ENCODE measurements around the gene PLCD1. TPM values are rescaled to one million over a fixed set of nuclear protein-coding genes. Genes with fewer than 3 reads are reported as not detected.

PLCD1 gene
- total RNA-seq, 2 experiments from 2014 or later, result 6.2 to 8.2 TPM

DNA sequence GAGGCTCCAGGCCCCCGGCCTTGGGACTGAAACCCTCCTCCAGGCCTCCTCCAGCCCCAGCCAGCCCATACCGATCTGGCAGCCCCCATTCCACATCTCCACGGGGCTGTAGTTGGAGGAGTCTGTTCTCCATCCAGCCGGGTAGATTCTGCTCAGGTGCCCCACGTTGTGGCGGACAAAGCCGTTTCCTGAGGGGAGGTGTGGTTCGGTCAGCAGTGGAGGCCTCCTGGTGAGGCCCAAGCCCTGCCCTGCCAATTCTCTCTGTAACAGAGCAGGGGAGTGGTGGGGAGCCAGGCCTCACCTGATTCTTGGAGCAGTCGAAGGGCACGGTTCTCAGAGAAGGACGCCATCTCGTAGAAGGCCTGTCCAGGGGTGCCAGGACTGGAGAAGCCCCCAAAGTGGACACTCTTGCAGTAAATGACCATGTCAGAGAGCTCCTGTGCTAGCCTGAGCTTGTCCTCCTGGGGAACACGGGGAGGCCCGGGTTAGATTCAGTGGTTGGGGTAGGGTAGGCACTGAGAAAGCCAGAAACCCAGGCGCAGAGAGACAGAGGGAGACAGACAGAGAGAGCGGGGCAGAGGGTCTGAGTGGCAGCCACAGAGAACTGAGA lies 20.4 kb downstream of the PLCD1 start:
- H3K4me1 Mint-ChIP-seq (ENCODE audit: low read depth), result peaks cover 7% of the 10 kb centered on the region
- POLR2A ChIA-PET, result interaction anchor here (0.6 to 1.6 kb wide), 3 partner anchors 9 to 15 kb away, joined by 3 to 4 read pairs (median 4); no protein-coding TSS in a partner anchor
- no peak overlapping the region for H3K4me3 Mint-ChIP-seq
- DNase-seq (no peak), ATAC-seq (no peak)
- H3K36me3 Mint-ChIP-seq (ENCODE audit: low read depth), result peaks cover 10% of the 10 kb centered on the region
- TF ChIP-seq, protein P1, sequence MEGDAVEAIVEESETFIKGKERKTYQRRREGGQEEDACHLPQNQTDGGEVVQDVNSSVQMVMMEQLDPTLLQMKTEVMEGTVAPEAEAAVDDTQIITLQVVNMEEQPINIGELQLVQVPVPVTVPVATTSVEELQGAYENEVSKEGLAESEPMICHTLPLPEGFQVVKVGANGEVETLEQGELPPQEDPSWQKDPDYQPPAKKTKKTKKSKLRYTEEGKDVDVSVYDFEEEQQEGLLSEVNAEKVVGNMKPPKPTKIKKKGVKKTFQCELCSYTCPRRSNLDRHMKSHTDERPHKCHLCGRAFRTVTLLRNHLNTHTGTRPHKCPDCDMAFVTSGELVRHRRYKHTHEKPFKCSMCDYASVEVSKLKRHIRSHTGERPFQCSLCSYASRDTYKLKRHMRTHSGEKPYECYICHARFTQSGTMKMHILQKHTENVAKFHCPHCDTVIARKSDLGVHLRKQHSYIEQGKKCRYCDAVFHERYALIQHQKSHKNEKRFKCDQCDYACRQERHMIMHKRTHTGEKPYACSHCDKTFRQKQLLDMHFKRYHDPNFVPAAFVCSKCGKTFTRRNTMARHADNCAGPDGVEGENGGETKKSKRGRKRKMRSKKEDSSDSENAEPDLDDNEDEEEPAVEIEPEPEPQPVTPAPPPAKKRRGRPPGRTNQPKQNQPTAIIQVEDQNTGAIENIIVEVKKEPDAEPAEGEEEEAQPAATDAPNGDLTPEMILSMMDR (IDR thresholded peaks at IDR 0.05), result no peak
- no peaks in the 10 kb centered on the region for H3K27me3 Mint-ChIP-seq
- no peaks in the 10 kb centered on the region for H3K9me3 Mint-ChIP-seq
- intact Hi-C loops (cut with micrococcal nuclease), result no loop called here
- CTCF ChIA-PET, result interaction anchor here (1.4 kb wide), 1 partner anchor 12 kb away, joined by 5 read pairs; no protein-coding TSS in a partner anchor
- no peak overlapping the region for H3K27ac Mint-ChIP-seq

DNA sequence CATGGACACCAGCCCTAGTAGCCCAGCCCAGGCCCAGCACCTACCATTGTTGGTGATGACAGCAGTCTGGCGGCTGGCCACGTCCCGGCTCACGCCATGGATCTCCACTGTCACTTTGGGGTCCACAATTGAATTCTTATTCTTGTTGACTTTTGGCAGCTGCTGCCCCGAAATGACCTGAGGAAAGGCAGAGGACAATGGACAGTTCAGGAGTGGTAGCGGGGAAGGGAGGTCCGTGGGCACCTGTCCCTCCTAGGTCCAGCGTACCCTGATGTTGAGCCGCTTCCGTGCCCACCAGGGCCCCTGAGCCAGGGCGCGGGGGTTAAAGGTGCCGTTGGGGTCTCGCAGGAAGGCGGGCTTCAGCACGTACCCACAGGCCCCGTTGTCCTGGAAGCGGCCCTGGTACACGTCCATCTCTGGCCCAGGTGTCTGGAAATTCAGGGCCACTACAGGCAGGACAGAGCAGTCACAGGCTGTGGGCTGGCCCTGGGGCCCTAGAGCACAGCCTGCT lies 21.2 kb downstream of the PLCD1 start:
- TF ChIP-seq, protein P1 (IDR thresholded peaks at IDR 0.05), result no peak
- intact Hi-C loops (cut with micrococcal nuclease), result no loop called here
- peaks cover 12% of the 10 kb centered on the region for H3K36me3 Mint-ChIP-seq (ENCODE audit: low read depth)
- DNase-seq, result no peak
- H3K4me1 Mint-ChIP-seq (ENCODE audit: low read depth), result peaks cover 11% of the 10 kb centered on the region
- no peak overlapping the region for H3K27ac Mint-ChIP-seq
- CTCF ChIA-PET, result no interaction called here
- ATAC-seq, result no peak
- no peak overlapping the region for H3K4me3 Mint-ChIP-seq
- no peaks in the 10 kb centered on the region for H3K27me3 Mint-ChIP-seq
- POLR2A ChIA-PET, result interaction anchor here (1.6 kb wide), 1 partner anchor 14 kb away, joined by 4 read pairs; no protein-coding TSS in a partner anchor
- H3K9me3 Mint-ChIP-seq, result no peaks in the 10 kb centered on the region

DNA sequence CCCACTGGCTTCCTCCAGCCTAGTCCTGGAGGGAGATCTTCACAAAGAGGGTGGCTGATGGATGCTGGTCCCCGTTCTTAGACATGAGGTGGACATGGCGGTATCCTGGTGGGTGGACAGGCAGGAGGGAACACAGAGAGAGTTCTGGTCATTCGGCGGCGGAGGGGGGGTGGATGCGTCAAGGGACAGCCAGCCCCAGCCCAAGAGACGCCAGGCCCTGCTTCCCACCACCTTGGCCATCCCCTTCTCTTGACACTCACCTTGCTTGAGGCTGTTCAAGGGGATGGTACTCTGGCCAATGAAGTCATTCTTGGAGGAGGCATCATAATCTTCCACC lies 21.7 kb downstream of the PLCD1 start:
- TF ChIP-seq, protein P1 (IDR thresholded peaks at IDR 0.05), result no peak
- Mint-ChIP-seq H3K4me1 (ENCODE audit: low read depth) (peaks cover 15% of the 10 kb centered on the region), H3K9me3 (no peaks in the 10 kb centered on the region), H3K4me3 (no peak overlapping the region), H3K27ac (no peak overlapping the region), H3K36me3 (ENCODE audit: low read depth) (peaks cover 14% of the 10 kb centered on the region), H3K27me3 (no peaks in the 10 kb centered on the region)
- ChIA-PET CTCF (interaction anchor here (1.1 kb wide), 2 partner anchors 10 to 33 kb away, joined by 4 to 6 read pairs; no protein-coding TSS in a partner anchor), POLR2A (no interaction called here)
- intact Hi-C loops (cut with micrococcal nuclease), result no loop called here
- no peak for DNase-seq
- ATAC-seq, result no peak

DNA sequence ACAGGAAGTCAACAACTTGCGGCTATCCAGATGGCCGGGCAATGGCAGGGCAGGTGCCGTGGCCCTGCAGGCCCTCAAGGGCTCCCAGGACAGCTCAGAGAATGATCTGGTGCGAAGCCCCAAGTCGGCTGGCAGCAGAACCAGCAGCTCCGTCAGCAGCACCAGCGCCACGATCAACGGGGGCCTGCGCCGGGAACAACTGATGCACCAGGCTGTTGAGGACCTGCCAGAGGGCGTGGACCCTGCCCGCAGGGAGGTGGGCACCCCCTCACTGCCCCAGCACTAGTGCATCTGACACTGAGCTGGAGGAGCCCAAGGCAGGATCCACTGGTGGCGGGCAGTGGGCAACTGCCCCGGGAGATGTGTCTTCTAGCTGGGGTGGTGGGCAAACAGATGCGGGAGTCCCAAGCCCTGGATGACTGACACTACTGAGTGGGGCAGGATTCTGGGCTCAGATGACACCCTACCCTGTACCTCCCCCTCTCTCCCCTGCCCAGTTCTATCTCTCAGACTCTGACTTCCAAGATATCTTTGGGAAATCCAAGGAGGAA lies 22.9 kb downstream of the PLCD1 start:
- intact Hi-C loops (cut with micrococcal nuclease), result no loop called here
- ATAC-seq (no peak), DNase-seq (no peak)
- H3K27ac Mint-ChIP-seq, result no peak overlapping the region
- ChIA-PET POLR2A (interaction anchor here (0.7 to 0.9 kb wide), 2 partner anchors 16 to 29 kb away, joined by 3 read pairs; no protein-coding TSS in a partner anchor), CTCF (interaction anchor here (1.1 kb wide), 3 partner anchors 9 to 152 kb away, joined by 4 to 6 read pairs (median 4); no protein-coding TSS in a partner anchor)
- H3K36me3 Mint-ChIP-seq (ENCODE audit: low read depth), result peaks cover 14% of the 10 kb centered on the region
- H3K4me3 Mint-ChIP-seq, result no peak overlapping the region
- H3K27me3 Mint-ChIP-seq, result no peaks in the 10 kb centered on the region
- no peaks in the 10 kb centered on the region for H3K9me3 Mint-ChIP-seq
- peaks cover 15% of the 10 kb centered on the region for H3K4me1 Mint-ChIP-seq (ENCODE audit: low read depth)
- TF ChIP-seq, protein P1 (IDR thresholded peaks at IDR 0.05), result no peak

DNA sequence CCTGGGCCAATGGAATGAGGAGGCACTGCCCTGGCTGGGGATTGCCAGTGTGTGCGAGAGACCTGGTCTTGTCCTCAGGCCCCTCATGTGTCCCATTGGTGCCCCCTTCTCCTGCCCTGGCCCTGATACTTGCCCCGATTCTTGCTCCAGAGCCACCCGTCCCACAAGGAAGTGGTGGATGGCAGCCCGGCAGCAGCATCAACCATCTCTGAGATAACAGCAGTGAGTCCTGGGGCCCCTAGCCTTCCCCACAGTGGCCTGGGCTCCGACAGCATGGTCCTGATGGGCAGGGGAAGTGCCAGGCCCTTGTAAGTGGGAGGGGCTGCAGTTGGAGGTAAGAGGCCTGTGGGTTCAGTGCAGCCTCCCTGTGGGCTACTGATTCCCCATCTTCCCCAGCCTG lies 23.4 kb downstream of the PLCD1 start:
- peaks cover 15% of the 10 kb centered on the region for H3K4me1 Mint-ChIP-seq (ENCODE audit: low read depth)
- intact Hi-C loops (cut with micrococcal nuclease), result no loop called here
- CTCF ChIA-PET, result interaction anchor here (1.1 to 1.5 kb wide), 2 partner anchors 31 to 152 kb away, joined by 3 to 4 read pairs; no protein-coding TSS in a partner anchor
- POLR2A ChIA-PET, result interaction anchor here (0.9 kb wide), 1 partner anchor 16 kb away, joined by 3 read pairs; no protein-coding TSS in a partner anchor
- H3K4me3 Mint-ChIP-seq, result no peak overlapping the region
- no peaks in the 10 kb centered on the region for H3K9me3 Mint-ChIP-seq
- ATAC-seq (no peak), DNase-seq (no peak)
- no peak overlapping the region for H3K27ac Mint-ChIP-seq
- no peaks in the 10 kb centered on the region for H3K27me3 Mint-ChIP-seq
- TF ChIP-seq, protein P1 (IDR thresholded peaks at IDR 0.05), result no peak
- peaks cover 14% of the 10 kb centered on the region for H3K36me3 Mint-ChIP-seq (ENCODE audit: low read depth)
